Brain microvascular endothelial cell (primary cell): ENCODE results near the gene DUSP5.

Experiments used
- DNase-seq: peaks from one replicate; pipeline ENCODE4 v3.0.0-alpha.2; 2020
- H3K27ac ChIP-seq: fragments of 250-450 bp; sonication (Bioruptor Pico); 2 replicates; pipeline ENCODE4 v1.5.1; 2020; ENCODE audit warnings: mild to moderate bottlenecking, moderate library complexity
- H3K27me3 ChIP-seq: fragments of 250-450 bp; sonication (Bioruptor Pico); replicated peaks from 2 replicates; pipeline ENCODE4 v1.5.1; 2020; ENCODE audit warnings: mild to moderate bottlenecking
- H3K36me3 ChIP-seq: fragments of 250-450 bp; sonication (Bioruptor Pico); replicated peaks from 2 replicates; pipeline ENCODE4 v1.5.1; 2020; ENCODE audit warnings: mild to moderate bottlenecking
- H3K4me3 ChIP-seq: 2 replicates; pipeline ENCODE4 v1.5.1; 2011; ENCODE audit warnings: low read depth, mild to moderate bottlenecking, control low read depth, low read length, moderate library complexity
- in situ Hi-C: cut with HindIII; loops from 2 replicates; pipeline ENCODE4 v1.10.0; 2017; ENCODE audit warnings: low sequenced_read_pairs, low pct_ligation_motif_present
- TF ChIP-seq, protein P1 (sequence below): IDR thresholded peaks from 2 replicates; pipeline ENCODE4 v1.5.1; 2011; ENCODE audit warnings: low read depth, mild to moderate bottlenecking, moderate library complexity, low read length, control low read depth, inconsistent platforms; ENCODE audit errors: missing control alignments

DUSP5 gene

DNA sequence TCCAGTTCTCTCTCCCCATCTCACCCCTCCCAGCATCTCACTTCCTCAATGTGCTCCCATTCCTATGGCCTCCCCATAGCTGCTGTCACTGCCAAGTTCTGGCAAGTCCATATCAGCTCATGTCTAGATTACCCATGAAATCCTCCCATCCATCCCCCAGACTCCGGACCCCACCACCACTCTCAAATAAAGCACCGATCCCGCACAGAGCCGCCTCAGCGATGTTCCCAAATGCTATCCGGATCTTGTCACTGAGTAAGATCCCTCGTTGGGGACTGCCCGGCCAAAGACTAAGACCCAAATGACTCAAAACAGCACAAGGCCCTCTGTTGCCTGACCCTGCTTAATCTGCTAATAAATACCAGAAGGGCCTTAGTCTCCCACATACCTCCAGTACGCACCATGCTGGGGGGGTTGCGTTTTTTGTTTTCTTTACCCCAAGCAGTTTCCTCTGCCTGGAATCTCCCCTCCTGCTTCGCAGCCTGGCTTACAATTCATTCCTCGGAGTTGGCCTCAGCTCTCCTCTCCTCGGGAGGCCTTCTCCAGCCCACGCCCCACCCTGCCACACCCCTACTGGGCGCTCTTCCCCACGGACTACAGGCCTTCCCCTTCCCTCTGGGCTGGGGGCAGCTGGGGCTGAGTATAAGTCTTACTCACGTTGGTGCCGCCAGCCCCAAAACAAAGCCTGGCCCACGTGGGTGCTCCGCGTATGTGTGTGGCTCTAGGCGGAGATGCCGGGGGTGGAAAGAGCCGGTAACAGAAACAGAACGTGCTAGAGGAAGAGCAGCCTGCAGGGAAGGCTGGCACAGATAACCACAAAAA lies 1.8 kb upstream of the DUSP5 start:
- Histone ChIP-seq H3K4me3 (peak overlapping the region; percentile 86), H3K27ac (peak overlapping the region; percentile 94)

DNA sequence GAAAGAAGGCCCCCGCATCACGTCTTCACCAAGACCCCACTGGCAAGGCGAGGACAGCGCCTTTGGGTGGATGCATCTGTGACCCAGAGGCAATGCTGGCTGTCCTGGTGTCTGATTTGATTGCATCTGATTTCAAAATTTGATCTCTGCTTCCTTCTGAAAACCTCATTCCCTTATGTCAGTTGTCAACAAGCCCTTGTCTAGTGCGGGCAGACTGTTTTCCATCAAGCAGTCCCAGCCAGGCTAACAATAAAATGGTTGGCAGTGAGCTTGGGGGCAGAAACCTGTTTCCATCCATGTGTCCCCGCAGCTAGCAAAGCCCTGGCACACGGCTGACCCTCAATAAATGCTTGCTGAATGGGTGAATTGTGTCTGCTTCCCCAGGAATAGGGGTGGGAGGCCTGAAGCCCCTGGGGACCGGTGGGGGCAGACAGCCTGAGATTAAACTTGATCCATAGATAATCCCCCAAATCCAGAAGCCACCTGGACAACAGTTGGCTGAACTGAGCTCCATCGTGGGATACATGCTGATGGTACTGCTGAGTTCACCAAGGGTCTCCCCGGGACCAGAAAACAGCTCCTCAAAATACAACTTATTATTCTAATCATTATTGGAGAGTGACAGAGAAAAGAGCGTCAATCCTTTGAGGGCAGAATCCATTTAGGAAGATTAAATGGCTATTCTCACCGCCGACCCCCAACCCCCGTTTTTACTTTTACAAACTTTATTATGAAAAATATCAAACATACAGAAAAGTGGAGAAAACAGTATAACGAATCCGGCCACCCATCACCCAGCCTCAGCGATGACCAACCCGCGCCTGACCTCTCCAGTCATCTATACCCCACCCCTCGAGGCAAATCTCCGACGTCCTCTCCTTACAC lies 912 bp upstream of the DUSP5 start:
- no peaks in the 10 kb centered on the region for H3K36me3 ChIP-seq
- in situ Hi-C loops: no loop called here
- peak; percentile 59 for DNase-seq
- H3K27ac ChIP-seq: peak overlapping the region; percentile 94
- H3K27me3 ChIP-seq: no peaks in the 10 kb centered on the region
- TF ChIP-seq, protein P1, sequence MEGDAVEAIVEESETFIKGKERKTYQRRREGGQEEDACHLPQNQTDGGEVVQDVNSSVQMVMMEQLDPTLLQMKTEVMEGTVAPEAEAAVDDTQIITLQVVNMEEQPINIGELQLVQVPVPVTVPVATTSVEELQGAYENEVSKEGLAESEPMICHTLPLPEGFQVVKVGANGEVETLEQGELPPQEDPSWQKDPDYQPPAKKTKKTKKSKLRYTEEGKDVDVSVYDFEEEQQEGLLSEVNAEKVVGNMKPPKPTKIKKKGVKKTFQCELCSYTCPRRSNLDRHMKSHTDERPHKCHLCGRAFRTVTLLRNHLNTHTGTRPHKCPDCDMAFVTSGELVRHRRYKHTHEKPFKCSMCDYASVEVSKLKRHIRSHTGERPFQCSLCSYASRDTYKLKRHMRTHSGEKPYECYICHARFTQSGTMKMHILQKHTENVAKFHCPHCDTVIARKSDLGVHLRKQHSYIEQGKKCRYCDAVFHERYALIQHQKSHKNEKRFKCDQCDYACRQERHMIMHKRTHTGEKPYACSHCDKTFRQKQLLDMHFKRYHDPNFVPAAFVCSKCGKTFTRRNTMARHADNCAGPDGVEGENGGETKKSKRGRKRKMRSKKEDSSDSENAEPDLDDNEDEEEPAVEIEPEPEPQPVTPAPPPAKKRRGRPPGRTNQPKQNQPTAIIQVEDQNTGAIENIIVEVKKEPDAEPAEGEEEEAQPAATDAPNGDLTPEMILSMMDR: no peak
- peak overlapping the region; percentile 86 for H3K4me3 ChIP-seq

More for the DNA sequence above, 1.8 kb upstream of the DUSP5 start:
- Histone ChIP-seq H3K27me3 (no peaks in the 10 kb centered on the region), H3K36me3 (no peaks in the 10 kb centered on the region)
- TF ChIP-seq, protein P1: peak; percentile 0
- peak; percentile 93 for DNase-seq
- in situ Hi-C loops: no loop called here

DNA sequence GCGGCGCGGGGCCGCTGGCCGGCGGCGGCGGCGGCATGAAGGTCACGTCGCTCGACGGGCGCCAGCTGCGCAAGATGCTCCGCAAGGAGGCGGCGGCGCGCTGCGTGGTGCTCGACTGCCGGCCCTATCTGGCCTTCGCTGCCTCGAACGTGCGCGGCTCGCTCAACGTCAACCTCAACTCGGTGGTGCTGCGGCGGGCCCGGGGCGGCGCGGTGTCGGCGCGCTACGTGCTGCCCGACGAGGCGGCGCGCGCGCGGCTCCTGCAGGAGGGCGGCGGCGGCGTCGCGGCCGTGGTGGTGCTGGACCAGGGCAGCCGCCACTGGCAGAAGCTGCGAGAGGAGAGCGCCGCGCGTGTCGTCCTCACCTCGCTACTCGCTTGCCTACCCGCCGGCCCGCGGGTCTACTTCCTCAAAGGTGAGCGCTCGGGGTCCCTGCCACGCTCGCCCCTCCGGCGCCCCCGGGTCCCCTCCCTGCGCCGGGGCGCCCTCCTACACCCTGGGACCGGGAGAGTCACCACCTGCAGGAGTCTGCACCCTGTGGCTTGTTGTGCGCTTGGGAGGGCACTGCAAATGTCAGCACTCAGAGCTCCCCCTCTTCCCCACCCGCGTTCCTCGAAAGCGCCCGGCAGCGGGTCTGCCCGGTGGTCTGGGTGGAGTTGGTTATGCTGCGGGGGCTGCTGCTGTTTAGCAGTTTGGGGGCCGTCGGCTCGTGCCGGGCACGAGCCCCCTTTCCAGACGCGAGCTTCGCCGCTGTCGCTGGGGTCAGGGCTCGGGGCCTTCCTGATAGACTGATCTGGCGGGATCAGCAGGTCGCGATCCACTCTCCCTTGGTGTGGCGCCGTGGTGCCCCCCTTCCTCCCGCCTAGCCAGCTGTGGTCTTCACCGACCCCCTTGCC lies 627 bp downstream of the DUSP5 start:
- Histone ChIP-seq H3K27ac (peak overlapping the region; percentile 94), H3K27me3 (no peaks in the 10 kb centered on the region), H3K36me3 (peaks cover 10% of the 10 kb centered on the region)

DNA sequence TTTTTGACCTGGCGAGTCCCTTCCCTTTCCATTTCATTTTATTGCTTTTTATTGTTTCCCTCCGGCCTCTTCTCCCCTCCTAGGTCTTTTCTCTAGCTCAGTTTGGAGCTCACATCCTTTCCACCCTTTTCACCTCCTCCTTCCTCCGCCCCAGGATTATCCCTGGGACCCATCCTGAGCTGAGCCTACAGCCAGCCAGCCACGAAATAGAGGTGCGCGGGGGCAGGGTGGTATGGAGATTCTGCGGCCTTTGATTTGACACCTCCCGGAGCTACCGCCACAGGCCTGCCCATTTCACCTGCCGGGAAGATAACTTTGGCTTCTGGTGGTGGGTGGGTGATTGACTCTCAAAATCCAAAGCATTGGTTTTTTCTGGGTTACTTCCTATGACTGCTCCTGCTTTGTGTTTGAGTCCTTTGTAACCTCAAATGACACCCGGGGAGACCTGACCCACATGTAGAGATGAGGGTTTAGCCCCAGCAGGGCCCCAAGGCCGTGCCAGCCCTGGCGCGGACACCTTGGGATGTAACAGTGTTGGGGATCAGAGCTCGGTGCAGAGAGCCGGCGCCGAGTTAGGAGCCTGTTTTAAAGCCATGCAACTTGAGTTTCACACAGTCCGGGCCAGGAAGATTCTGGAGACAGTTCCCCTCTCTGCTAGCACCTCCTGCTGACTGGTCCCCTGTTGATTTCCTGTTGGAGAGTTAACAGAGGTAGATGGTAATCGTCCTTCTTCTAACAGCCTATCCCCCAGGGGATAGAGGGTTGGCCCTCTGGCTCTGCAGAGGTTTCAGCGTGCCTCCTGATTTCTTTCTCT lies 1.5 kb downstream of the DUSP5 start:
- peak overlapping the region; percentile 90 for H3K4me3 ChIP-seq
- TF ChIP-seq, protein P1: peak; percentile 54
- H3K27me3 ChIP-seq: no peaks in the 10 kb centered on the region
- peak overlapping the region; percentile 94 for H3K27ac ChIP-seq
- H3K36me3 ChIP-seq: peaks cover 14% of the 10 kb centered on the region
- in situ Hi-C loops: no loop called here
- DNase-seq: no peak

More for the DNA sequence above, 627 bp downstream of the DUSP5 start:
- no peak for DNase-seq
- TF ChIP-seq, protein P1: no peak
- in situ Hi-C loops: no loop called here
- peak overlapping the region; percentile 90 for H3K4me3 ChIP-seq
